GM10248 (cell line): ENCODE results near the gene INS.

Source experiments
- CTCF ChIA-PET: fragments of 300-600 bp; sonication (Branson Sonifier 250); formaldehyde crosslinking; extraction: SDS; loops from one replicate; lab custom pipeline; 2021; ENCODE audit warnings: antibody characterized with exemption; lab: Yijun Ruan, JAX
- POLR2A ChIA-PET: fragments of 350-650 bp; sonication (Branson Sonifier 250); formaldehyde crosslinking; extraction: SDS; loops from one replicate; lab custom pipeline; 2020; ENCODE audit warnings: antibody characterized with exemption; lab: Yijun Ruan, JAX
- DNase-seq: peaks from one replicate; pipeline ENCODE4 v3.0.0; 2012; ENCODE audit errors: extremely low spot score
- TF ChIP-seq, protein P1 (sequence below): IDR thresholded peaks from 2 replicates; pipeline ENCODE4 v1.5.1; 2012; ENCODE audit warnings: mild to moderate bottlenecking, low read depth; ENCODE audit errors: extremely low read depth, missing control alignments, control extremely low read depth

Gene INS

DNA sequence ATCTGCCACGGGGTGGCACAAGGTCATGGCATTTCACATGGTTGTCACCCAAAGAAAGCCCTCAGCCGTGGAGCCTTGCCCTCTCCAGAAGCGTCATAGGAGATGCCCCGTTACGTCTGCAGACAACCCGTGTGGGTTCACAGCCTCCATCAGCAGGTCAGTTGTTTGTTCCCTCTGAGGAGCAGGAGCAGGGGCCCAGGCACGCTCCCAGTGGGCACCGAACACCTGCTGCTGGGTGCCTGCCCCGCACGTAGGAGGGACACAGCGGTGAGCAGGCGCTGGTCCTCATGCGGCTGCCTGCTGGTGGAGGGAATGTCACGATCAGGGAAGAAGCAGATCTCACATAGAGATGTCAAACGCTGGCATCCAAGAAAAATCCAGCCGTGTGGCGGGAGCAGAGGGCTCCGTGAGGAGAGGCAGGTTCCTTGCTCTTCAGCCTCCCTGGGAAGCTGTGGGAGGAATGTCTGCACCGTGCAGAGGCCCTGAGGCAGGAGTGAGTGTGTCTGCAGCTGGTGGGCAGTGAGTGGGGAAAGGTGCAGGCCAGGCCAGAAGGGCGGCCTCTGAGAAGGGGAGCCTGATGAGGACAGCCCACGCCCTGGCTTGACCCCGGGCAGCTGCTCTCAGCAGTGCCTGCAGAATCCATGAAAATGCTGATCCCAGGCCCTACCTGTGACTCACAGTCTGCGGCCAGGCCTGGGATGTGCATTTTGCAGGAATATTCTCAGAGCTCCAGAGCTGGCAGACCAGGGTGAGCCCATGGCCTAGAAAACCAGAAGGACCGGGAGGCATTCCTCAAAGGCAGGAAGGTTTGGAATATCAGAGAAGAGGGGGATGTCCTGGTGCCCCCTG, 47.0 kb upstream of the INS start:
- CTCF ChIA-PET, result no interaction called here
- TF ChIP-seq, protein P1, sequence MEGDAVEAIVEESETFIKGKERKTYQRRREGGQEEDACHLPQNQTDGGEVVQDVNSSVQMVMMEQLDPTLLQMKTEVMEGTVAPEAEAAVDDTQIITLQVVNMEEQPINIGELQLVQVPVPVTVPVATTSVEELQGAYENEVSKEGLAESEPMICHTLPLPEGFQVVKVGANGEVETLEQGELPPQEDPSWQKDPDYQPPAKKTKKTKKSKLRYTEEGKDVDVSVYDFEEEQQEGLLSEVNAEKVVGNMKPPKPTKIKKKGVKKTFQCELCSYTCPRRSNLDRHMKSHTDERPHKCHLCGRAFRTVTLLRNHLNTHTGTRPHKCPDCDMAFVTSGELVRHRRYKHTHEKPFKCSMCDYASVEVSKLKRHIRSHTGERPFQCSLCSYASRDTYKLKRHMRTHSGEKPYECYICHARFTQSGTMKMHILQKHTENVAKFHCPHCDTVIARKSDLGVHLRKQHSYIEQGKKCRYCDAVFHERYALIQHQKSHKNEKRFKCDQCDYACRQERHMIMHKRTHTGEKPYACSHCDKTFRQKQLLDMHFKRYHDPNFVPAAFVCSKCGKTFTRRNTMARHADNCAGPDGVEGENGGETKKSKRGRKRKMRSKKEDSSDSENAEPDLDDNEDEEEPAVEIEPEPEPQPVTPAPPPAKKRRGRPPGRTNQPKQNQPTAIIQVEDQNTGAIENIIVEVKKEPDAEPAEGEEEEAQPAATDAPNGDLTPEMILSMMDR, result no peak
- DNase-seq, result no peak
- POLR2A ChIA-PET, result no interaction called here

DNA sequence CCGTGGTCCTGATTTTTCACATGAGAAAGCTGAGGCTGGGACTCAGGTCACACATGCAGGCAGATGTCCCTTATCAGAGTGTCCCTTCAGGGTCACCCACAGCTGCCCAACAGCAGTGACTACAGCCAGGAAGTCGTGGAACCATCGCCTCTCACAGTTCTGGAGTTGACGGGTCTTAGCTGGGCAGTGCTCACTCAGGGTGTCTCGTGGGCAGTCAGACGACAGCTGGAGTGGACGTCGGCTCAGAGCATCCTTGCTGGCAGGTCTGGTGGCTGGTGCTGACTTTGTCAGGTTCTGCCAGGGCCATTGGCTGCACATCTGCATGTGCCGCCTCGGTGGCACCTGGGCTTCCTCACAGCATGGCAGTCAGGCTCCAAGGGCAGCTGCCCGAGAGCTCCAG, 46.2 kb upstream of the INS start:
- CTCF ChIA-PET, result interaction anchor here (1.1 kb wide), 1 partner anchor 213 kb away, joined by 5 read pairs; no protein-coding TSS in a partner anchor
- DNase-seq, result no peak
- POLR2A ChIA-PET, result no interaction called here
- TF ChIP-seq, protein P1, result no peak

DNA sequence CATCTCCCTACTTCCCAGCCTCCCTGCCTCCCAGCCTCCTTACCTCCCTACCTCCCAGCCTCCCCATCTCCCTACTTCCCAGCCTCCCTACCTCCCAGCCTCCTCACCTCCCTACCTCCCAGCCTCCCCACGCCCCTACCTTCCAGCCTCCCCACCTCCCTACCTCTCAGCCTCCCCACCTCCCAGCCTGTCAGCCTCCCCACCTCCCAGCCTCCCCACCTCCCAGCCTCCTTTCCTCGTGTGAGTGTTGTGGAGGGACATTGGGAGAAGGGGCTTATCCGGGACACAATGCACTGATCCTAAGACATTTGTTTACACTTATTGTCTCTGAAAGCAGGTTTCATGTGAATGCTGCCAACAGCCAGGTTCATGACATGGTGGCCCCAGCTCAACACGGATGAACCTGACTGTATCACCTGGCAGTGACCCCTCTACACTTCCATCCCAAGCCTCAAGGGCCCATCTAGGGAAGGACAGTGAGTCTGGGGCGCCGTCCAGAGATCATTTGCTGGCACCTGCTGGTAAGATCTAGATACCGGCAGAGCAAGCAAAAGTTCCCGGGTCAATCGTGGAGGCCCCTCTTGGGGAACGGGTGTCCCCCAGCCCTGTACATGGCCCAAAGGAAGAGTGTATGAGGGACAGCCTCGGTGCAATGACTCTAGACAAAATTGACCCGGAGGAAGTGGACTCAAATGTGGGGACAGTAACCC, 45.1 kb upstream of the INS start:
- TF ChIP-seq, protein P1, result no peak
- DNase-seq, result no peak
- ChIA-PET CTCF (interaction anchor here (1.1 kb wide), 1 partner anchor 214 kb away, joined by 5 read pairs; no protein-coding TSS in a partner anchor), POLR2A (no interaction called here)

DNA sequence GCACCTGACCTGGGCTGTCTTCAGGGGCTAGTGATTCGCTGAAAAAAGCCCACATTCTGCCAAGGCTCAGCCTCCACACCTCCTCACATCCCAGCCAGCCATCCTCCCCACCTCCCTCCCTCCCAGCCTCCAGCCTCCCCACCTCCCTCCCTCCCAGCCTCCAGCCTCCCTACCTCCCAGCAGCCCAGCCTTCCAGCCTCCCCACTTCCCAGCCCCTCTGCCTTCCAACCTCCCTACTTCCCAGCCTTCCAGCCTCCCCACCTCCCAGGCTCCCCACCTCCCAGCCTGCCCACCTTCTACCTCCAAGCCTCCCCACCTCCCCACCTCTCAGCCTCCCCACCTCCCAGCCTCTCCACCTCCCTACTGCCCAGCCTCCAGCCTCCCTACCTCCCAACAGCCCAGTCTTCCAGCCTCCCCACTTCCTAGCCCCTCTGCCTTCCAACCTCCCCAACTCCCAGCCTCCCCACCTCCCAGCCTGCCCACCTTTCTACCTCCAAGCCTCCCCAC, 44.3 kb upstream of the INS start:
- TF ChIP-seq, protein P1, result no peak
- CTCF ChIA-PET, result no interaction called here
- DNase-seq, result no peak
- POLR2A ChIA-PET, result no interaction called here

DNA sequence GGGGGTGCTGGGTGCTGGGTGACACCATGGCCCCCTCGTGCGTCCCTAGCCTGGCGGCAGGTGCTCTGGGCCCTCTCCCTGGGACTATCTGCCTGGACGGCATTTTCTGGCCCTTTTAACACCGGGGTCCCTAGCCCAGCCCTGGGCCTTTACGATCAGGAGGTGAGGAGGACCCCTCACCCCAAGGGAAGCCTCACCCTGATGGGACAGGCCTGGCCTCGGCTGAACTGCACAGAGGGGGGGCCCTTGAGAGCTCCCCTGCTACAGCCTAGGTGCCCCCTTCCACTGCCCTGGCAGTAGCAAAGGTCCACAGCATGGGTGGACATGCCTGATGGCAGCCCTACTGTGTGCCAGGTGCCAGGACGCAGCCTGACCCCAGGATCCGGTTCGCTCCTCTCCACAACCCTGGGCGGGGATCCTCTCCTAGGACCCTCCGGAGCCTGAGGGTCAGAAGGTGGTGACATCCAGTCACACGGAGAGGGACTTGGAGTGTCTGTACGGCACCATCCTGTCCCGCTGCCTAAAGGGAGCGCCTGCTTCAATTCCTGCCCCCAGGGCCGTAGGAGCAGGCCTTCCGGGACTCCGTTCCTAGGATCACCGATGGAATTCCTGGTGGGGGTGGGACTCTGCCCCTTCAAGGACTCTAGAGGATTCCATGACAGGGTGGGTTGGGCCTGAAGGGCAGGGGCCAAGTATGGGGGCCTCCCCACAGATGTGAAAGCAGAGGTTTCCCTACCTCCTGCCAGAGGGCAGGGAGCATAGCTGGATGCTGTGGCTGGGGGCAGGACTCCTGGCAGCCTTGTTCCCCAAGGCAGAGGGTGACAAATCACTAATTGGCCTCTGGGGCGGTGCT, 43.6 kb upstream of the INS start:
- DNase-seq, result no peak
- TF ChIP-seq, protein P1, result no peak
- ChIA-PET CTCF (interaction anchor here (1.4 kb wide), 1 partner anchor 100 kb away, joined by 3 read pairs; no protein-coding TSS in a partner anchor), POLR2A (no interaction called here)
